Immature natural killer cell (primary cell): Measurements from ENCODE around the gene UROC1. TPM values are rescaled to one million over a fixed set of nuclear protein-coding genes. Genes with fewer than 3 reads are reported as not detected.

Experiments used
- DNase-seq, 3 donors: peaks; one replicate each; pipeline ENCODE4 v3.0.0; 2022; ENCODE audit warnings: mixed read lengths in 1 of 3
- H3K27ac Mint-ChIP-seq, 6 donors: one replicate each; pipeline ENCODE4 v1.8.0; 2020; ENCODE audit warnings: mixed read lengths in 6 of 6, mild to moderate bottlenecking in 5 of 6, inconsistent platforms in 4 of 6, moderate library complexity in 3 of 6
- H3K27me3 Mint-ChIP-seq, 3 donors: one replicate each; pipeline ENCODE4 v1.8.0; 2020 to 2021; ENCODE audit warnings: low read depth in 3 of 3, mild to moderate bottlenecking in 3 of 3, mixed read lengths in 3 of 3, moderate library complexity in 3 of 3, inconsistent platforms in 1 of 3
- H3K36me3 Mint-ChIP-seq, 3 donors: one replicate each; pipeline ENCODE4 v1.8.0; 2020; ENCODE audit warnings: mixed read lengths in 3 of 3, inconsistent platforms in 2 of 3, mild to moderate bottlenecking in 2 of 3
- H3K4me1 Mint-ChIP-seq, 2 donors: one replicate each; pipeline ENCODE4 v1.8.0; 2020; ENCODE audit warnings: inconsistent platforms in 2 of 2, mild to moderate bottlenecking in 2 of 2, mixed read lengths in 2 of 2, moderate library complexity in 1 of 2
- H3K4me3 Mint-ChIP-seq, 5 donors: one replicate each; pipeline ENCODE4 v1.8.0; 2020; ENCODE audit warnings: mild to moderate bottlenecking in 5 of 5, mixed read lengths in 5 of 5, inconsistent platforms in 3 of 5, moderate library complexity in 3 of 5
- H3K9me3 Mint-ChIP-seq, 6 donors: one replicate each; pipeline ENCODE4 v1.8.0; 2020; ENCODE audit warnings: mild to moderate bottlenecking in 6 of 6, mixed read lengths in 6 of 6, inconsistent platforms in 4 of 6, moderate library complexity in 3 of 6
- polyA plus RNA-seq, 3 donors: library from polyadenylated mRNA; unstranded; fragments of 300-500 nt; fragmentation: Illumina TruSeq; gene quantifications; one replicate each; pipeline ENCODE4 v1.2.3, GENCODE V29; 2021

UROC1 gene
- polyA plus RNA-seq, 3 donors from 2014 or later = not detected

DNA sequence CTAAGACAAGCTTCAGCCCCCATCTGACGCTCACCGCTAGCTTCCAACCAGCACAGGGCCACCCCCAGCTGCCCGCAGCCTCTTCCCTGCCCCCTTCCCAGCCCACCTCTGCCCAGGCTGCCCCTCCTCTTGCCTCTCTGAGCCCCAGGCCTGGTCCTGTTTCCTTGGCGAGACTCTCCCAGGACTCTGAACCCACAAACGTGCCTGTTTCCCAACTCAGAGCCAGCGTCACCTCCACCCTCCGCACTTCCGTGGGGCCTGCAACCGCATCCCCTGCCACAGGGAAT, 76.9 kb downstream of the UROC1 start:
- DNase-seq = no peak
- Mint-ChIP-seq H3K4me3 (no peak overlapping the region), H3K27me3 (peaks cover 0 to 2% (median 0%) of the 10 kb centered on the region in 3 donors), H3K4me1 (peaks cover 0 to 5% of the 10 kb centered on the region in 2 donors), H3K27ac (no peak overlapping the region), H3K36me3 (peaks cover 8 to 33% (median 9%) of the 10 kb centered on the region in 3 donors), H3K9me3 (no peaks in the 10 kb centered on the region)

- Mint-ChIP-seq H3K36me3 (peaks cover 8 to 33% (median 9%) of the 10 kb centered on the region in 3 donors), H3K27ac (peak overlapping the region in 1 of 6 donors; percentile 36)
Observed at GRCh38 chr3:126439968-126440708, 77.4 kb downstream of the UROC1 start.

DNA sequence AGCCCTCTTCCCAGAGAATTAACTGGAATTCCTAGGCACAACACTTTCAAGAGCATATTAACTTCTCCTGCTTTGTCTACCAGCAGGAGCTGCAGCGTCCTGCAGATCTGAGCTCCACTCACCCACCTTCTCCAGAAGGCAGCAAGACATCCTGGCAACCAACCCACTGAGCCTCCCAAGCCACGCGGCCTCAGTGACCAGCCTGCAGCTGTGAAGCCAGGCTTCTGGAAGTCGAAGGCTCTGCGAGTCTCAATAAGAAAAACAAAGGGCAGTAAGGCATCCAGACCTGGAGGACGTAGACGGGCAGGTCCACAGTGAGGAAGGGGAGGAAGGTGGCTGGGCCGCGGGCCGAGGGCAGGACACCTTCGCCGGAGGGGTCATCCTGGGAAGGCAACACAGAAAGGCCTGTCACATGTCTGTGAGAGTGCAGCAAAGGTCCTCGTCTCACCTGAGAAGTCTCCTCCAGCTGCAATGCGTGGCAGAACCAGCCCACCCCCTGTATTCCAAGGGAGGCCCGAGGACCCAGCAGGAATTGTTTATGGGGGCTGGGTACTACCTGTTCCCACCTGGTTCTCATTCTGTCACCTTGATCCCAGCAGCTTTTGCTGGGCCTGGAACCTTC, 78.1 kb downstream of the UROC1 start:
- H3K27ac Mint-ChIP-seq = peak overlapping the region in 1 of 6 donors; percentile 34
- peaks cover 10 to 33% (median 11%) of the 10 kb centered on the region in 3 donors for H3K36me3 Mint-ChIP-seq
- no peak for DNase-seq
- H3K4me1 Mint-ChIP-seq = peaks cover 0 to 5% of the 10 kb centered on the region in 2 donors
- H3K4me3 Mint-ChIP-seq = no peak overlapping the region
- peaks cover 0 to 3% (median 0%) of the 10 kb centered on the region in 3 donors for H3K27me3 Mint-ChIP-seq
- H3K9me3 Mint-ChIP-seq = no peaks in the 10 kb centered on the region

More at GRCh38 chr3:126439968-126440708, 77.4 kb downstream of the UROC1 start:
- no peak for DNase-seq
- no peak overlapping the region for H3K4me3 Mint-ChIP-seq
- peaks cover 0 to 5% of the 10 kb centered on the region in 2 donors for H3K4me1 Mint-ChIP-seq
- H3K9me3 Mint-ChIP-seq = no peaks in the 10 kb centered on the region
- peaks cover 0 to 2% (median 0%) of the 10 kb centered on the region in 3 donors for H3K27me3 Mint-ChIP-seq

DNA sequence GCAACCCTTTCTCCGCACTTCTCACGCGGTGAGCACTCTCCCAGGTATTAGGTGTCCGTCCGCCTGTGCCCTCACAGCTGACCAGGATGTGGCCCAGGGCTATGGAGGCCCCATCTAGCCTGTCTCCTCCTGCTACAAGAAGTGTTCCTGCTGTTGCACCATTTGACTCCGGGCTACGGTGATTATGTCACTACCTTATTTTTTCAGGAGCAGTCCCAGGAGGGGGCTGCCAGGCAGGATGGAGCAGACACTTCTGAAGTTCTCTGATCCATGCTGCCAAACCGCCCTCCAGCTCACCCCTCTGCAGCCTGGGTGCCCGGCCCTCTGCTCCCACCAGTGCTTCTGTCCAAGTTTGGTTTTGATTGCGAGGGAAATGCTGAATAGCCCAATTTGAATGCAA, 78.8 kb downstream of the UROC1 start:
- Mint-ChIP-seq H3K27ac (no peak overlapping the region), H3K9me3 (no peaks in the 10 kb centered on the region), H3K36me3 (peaks cover 12 to 33% (median 13%) of the 10 kb centered on the region in 3 donors), H3K4me3 (no peak overlapping the region), H3K27me3 (peaks cover 0 to 5% (median 0%) of the 10 kb centered on the region in 3 donors), H3K4me1 (peaks cover 0 to 5% of the 10 kb centered on the region in 2 donors)
- no peak for DNase-seq

- Mint-ChIP-seq H3K27ac (no peak overlapping the region), H3K36me3 (peaks cover 12 to 32% (median 13%) of the 10 kb centered on the region in 3 donors), H3K4me3 (no peak overlapping the region), H3K27me3 (peaks cover 0 to 5% (median 0%) of the 10 kb centered on the region in 3 donors), H3K4me1 (peaks cover 0 to 3% of the 10 kb centered on the region in 2 donors), H3K9me3 (no peaks in the 10 kb centered on the region)
- DNase-seq = no peak
Observed at GRCh38 chr3:126438186-126438585, 79.4 kb downstream of the UROC1 start.

- Mint-ChIP-seq H3K36me3 (peaks cover 13 to 34% (median 17%) of the 10 kb centered on the region in 3 donors), H3K27ac (no peak overlapping the region), H3K4me3 (no peak overlapping the region), H3K9me3 (no peaks in the 10 kb centered on the region), H3K27me3 (peaks cover 0 to 5% (median 0%) of the 10 kb centered on the region in 3 donors), H3K4me1 (no peaks in the 10 kb centered on the region)
- DNase-seq = no peak
Observed at GRCh38 chr3:126436826-126437717, 80.5 kb downstream of the UROC1 start.

DNA sequence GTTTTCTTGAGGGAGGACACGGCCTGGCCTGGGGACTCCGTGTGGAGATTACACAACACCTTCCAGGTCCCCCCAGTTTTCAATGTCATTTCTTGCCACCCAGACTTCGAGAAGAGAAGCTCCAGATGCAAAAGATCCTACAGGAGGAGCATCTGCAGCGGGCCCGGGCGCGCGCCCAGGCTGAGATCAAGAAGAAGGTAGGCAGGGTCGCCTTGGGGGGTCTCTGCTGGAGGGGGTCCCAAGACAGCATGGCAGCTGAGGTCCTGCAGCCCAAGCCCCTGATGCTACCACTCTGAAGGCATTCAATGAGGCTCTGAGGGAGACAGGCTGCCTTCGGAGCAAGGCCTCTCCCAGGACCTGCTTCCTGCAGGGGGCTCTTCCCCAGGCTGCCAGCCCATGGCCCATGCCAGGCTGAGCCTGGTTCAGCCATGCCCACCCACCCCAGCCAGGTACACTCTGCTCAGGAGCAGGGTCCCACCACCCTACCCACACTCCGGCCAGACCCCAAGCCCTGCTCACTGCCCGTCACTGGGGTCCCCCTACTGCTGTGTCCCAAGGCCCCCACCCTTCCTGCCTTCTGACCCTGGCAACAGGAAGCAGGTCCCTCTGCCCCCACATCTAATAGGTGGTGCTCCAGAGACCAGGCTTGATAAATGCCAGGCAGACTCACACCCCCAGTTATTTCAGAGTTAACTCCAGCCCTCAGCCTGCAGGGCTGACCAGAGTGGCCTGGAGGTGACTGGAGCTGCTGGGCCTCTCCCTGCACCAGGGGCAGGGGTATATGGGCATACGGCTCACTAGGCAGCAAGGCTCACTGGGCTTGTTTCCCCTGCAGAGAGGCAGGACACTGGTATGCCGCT, 81.9 kb downstream of the UROC1 start:
- H3K27ac Mint-ChIP-seq = no peak overlapping the region
- H3K9me3 Mint-ChIP-seq = no peaks in the 10 kb centered on the region
- H3K4me1 Mint-ChIP-seq = no peaks in the 10 kb centered on the region
- H3K4me3 Mint-ChIP-seq = no peak overlapping the region
- peaks cover 13 to 34% (median 17%) of the 10 kb centered on the region in 3 donors for H3K36me3 Mint-ChIP-seq
- H3K27me3 Mint-ChIP-seq = peaks cover 0 to 5% (median 0%) of the 10 kb centered on the region in 3 donors
- no peak for DNase-seq

- Mint-ChIP-seq H3K36me3 (peaks cover 13 to 34% (median 17%) of the 10 kb centered on the region in 3 donors), H3K27me3 (peaks cover 0 to 5% (median 0%) of the 10 kb centered on the region in 3 donors), H3K9me3 (no peaks in the 10 kb centered on the region), H3K27ac (no peak overlapping the region), H3K4me1 (no peaks in the 10 kb centered on the region), H3K4me3 (no peak overlapping the region)
- DNase-seq = no peak
Observed at GRCh38 chr3:126434931-126435411, 82.6 kb downstream of the UROC1 start.

DNA sequence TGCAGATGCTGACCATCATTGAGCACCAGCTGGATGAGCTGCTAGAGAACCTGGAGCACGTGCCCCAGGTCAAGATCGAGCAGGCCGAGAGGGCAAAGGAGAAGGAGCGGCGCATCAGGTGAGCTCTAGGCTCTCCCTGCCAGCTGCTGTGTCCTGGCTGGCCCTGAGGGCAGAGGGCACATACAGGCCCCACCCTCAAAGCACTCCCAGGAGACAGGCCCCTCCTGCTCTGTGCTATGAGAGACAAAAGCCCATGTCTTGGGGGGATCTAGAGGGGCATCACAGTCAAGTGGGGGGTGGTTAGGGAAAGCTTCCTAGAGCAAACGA, 83.3 kb downstream of the UROC1 start:
- Mint-ChIP-seq H3K27ac (peak overlapping the region in 2 of 6 donors; percentile 15 to 64), H3K27me3 (peaks cover 0 to 5% (median 0%) of the 10 kb centered on the region in 3 donors), H3K4me1 (no peaks in the 10 kb centered on the region), H3K9me3 (no peaks in the 10 kb centered on the region), H3K4me3 (no peak overlapping the region), H3K36me3 (peaks cover 13 to 33% (median 17%) of the 10 kb centered on the region in 3 donors)
- no peak for DNase-seq

DNA sequence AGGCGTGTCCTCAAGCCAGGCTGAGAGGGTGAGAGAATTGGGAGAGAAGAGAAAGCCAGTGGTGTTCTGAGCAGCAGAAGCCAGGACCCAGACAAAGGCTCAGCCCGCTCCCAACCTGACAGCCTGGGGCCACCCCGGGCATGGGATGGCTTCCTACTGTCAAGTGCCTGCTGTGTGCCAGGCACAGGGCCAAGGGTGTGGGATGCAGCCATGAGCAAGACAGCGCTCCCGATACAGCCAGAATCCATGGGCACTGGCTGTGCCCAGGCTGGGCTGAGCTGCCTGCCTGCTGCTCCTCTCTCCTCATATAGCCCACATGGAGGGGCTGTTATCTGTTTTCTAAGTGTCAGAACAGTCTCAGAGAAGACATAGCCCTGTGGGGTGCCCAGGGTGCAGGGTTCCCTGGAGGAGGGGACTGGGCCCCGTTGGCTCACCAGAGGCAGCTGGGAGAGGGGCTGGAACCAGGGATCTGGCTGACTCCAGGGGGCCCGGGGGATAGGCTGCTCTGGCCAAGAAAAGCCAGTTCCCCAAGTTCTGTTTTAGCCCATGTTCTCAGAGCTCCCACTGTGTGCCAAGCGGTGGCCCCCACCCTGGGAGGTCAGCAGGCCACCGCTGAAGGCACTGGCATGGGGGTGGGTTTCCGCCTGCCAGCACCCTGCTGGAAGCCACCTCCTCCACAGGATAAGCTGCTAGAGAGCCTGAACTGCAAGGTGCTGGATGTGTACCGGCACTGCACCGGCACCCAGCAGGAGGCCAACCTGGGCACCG, 83.9 kb downstream of the UROC1 start:
- Mint-ChIP-seq H3K4me1 (no peaks in the 10 kb centered on the region), H3K27ac (no peak overlapping the region), H3K36me3 (peaks cover 13 to 28% (median 17%) of the 10 kb centered on the region in 3 donors), H3K9me3 (no peaks in the 10 kb centered on the region), H3K4me3 (no peak overlapping the region), H3K27me3 (peaks cover 0 to 5% (median 0%) of the 10 kb centered on the region in 3 donors)
- no peak for DNase-seq

GRCh38 chr3:126433105-126433430, 84.5 kb downstream of the UROC1 start:
- Mint-ChIP-seq H3K27ac (no peak overlapping the region), H3K36me3 (peaks cover 13 to 24% (median 17%) of the 10 kb centered on the region in 3 donors), H3K9me3 (no peaks in the 10 kb centered on the region), H3K4me1 (no peaks in the 10 kb centered on the region), H3K27me3 (peaks cover 0 to 3% (median 0%) of the 10 kb centered on the region in 3 donors), H3K4me3 (no peak overlapping the region)
- DNase-seq = no peak

GRCh38 chr3:126432361-126433104, 85.0 kb downstream of the UROC1 start:
- Mint-ChIP-seq H3K4me1 (no peaks in the 10 kb centered on the region), H3K27me3 (peaks cover 0 to 3% (median 0%) of the 10 kb centered on the region in 3 donors), H3K27ac (no peak overlapping the region), H3K4me3 (no peak overlapping the region), H3K36me3 (peaks cover 13 to 22% (median 16%) of the 10 kb centered on the region in 3 donors), H3K9me3 (peaks cover 0 to 5% (median 2%) of the 10 kb centered on the region in 6 donors)
- no peak for DNase-seq
